PC-9 (cell line): ENCODE results near the gene NOS1AP.

Experiments used
- EZH2 ChIP-seq: fragments of 200-600 bp; sonication (generic); IDR thresholded peaks from 2 replicates; pipeline ENCODE4 v1.8.0; 2017; ENCODE audit warnings: antibody characterized with exemption, low read depth
- TF ChIP-seq, protein P1 (sequence below): fragments of 200-600 bp; sonication (generic); conservative IDR thresholded peaks from 2 replicates; pipeline ENCODE4 v1.6.1; 2017; ENCODE audit warnings: mixed run types, antibody characterized with exemption, mild to moderate bottlenecking, moderate library complexity

DNA sequence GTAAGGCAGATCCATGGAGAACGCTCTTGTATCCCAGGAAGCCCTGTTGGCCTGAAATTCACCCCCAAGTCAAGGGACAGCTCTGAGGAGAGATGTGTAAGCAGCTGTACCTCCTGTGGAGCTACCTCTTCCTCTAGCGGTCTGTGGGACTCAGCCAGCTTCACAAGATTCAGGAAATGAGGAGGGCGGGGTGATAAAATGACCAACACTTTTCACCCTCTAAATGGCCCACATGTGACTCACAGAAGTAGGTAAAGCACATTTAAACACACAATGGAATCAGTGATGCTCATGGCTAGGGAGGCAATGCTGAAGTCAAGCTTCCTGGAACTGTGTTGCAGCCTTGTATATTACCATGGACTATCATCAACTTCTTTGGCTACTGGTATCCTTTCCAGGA lies 342.5 kb downstream of the NOS1AP start, which contains the start of gene SH2D1B:
- TF ChIP-seq, protein P1, sequence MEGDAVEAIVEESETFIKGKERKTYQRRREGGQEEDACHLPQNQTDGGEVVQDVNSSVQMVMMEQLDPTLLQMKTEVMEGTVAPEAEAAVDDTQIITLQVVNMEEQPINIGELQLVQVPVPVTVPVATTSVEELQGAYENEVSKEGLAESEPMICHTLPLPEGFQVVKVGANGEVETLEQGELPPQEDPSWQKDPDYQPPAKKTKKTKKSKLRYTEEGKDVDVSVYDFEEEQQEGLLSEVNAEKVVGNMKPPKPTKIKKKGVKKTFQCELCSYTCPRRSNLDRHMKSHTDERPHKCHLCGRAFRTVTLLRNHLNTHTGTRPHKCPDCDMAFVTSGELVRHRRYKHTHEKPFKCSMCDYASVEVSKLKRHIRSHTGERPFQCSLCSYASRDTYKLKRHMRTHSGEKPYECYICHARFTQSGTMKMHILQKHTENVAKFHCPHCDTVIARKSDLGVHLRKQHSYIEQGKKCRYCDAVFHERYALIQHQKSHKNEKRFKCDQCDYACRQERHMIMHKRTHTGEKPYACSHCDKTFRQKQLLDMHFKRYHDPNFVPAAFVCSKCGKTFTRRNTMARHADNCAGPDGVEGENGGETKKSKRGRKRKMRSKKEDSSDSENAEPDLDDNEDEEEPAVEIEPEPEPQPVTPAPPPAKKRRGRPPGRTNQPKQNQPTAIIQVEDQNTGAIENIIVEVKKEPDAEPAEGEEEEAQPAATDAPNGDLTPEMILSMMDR = no peak
- no peak for TF ChIP-seq EZH2
